ENCODE results near the gene CCDC142. TPM values are rescaled to one million over a fixed set of nuclear protein-coding genes. Genes with fewer than 3 reads are reported as not detected.
A peak's percentile ranks its signal among the peaks of the same experiment; 100 is the strongest.

CCDC142 gene
- polyA plus RNA-seq, 1 donor: 21.3 TPM

GRCh38 chr2:74426181-74426758 lies 56.5 kb downstream of the CCDC142 start:
- H3K4me1 ChIP-seq (ENCODE audit: control insufficient read depth, insufficient read depth, low read length): peaks cover 70% of the 10 kb centered on the region
- peak in 1 of 2 donors; percentile 61 for DNase-seq
- no peak overlapping the region for H3K4me3 ChIP-seq (ENCODE audit: low read length)
- H3K27ac ChIP-seq (ENCODE audit: low read length): peak overlapping the region; percentile 62
- WGBS (ENCODE audit: insufficient coverage, low lambda C conversion rate): no CpG with 5 or more reads among the region's 14 CpGs
- H3K9me3 ChIP-seq (ENCODE audit: control insufficient read depth, low read depth, low read length): no peaks in the 10 kb centered on the region
- peaks cover 68% of the 10 kb centered on the region for H3K36me3 ChIP-seq (ENCODE audit: control insufficient read depth, insufficient read depth, low read length)
- H3K27me3 ChIP-seq (ENCODE audit: control insufficient read depth, insufficient read depth, low read length): no peaks in the 10 kb centered on the region

- no CpG with 5 or more reads among the region's 7 CpGs for WGBS (ENCODE audit: insufficient coverage, low lambda C conversion rate)
- H3K27ac ChIP-seq (ENCODE audit: low read length): peak overlapping the region; percentile 62
- H3K27me3 ChIP-seq (ENCODE audit: control insufficient read depth, insufficient read depth, low read length): no peaks in the 10 kb centered on the region
- H3K9me3 ChIP-seq (ENCODE audit: control insufficient read depth, low read depth, low read length): no peaks in the 10 kb centered on the region
- peaks cover 70% of the 10 kb centered on the region for H3K4me1 ChIP-seq (ENCODE audit: control insufficient read depth, insufficient read depth, low read length)
- peaks cover 61% of the 10 kb centered on the region for H3K36me3 ChIP-seq (ENCODE audit: control insufficient read depth, insufficient read depth, low read length)
- no peak overlapping the region for H3K4me3 ChIP-seq (ENCODE audit: low read length)
- peak; percentile 90 to 94 for DNase-seq
Observed at GRCh38 chr2:74425523-74425922, 57.3 kb downstream of the CCDC142 start.

- Histone ChIP-seq H3K4me1 (ENCODE audit: control insufficient read depth, insufficient read depth, low read length) (peaks cover 66% of the 10 kb centered on the region), H3K9me3 (ENCODE audit: control insufficient read depth, low read depth, low read length) (no peaks in the 10 kb centered on the region), H3K27me3 (ENCODE audit: control insufficient read depth, insufficient read depth, low read length) (peaks cover 2% of the 10 kb centered on the region), H3K4me3 (ENCODE audit: low read length) (no peak overlapping the region), H3K27ac (ENCODE audit: low read length) (peak overlapping the region; percentile 62), H3K36me3 (ENCODE audit: control insufficient read depth, insufficient read depth, low read length) (peaks cover 56% of the 10 kb centered on the region)
- WGBS (ENCODE audit: insufficient coverage, low lambda C conversion rate): no CpG with 5 or more reads among the region's 5 CpGs
- no peak for DNase-seq
Observed at GRCh38 chr2:74424995-74425406, 57.8 kb downstream of the CCDC142 start.

- peak in 1 of 2 donors; percentile 26 for DNase-seq
- no peak overlapping the region for H3K4me3 ChIP-seq (ENCODE audit: low read length)
- peak overlapping the region; percentile 62 for H3K27ac ChIP-seq (ENCODE audit: low read length)
- WGBS (ENCODE audit: insufficient coverage, low lambda C conversion rate): no CpG with 5 or more reads among the region's 5 CpGs
- peaks cover 50% of the 10 kb centered on the region for H3K36me3 ChIP-seq (ENCODE audit: control insufficient read depth, insufficient read depth, low read length)
- H3K27me3 ChIP-seq (ENCODE audit: control insufficient read depth, insufficient read depth, low read length): peaks cover 2% of the 10 kb centered on the region
- no peaks in the 10 kb centered on the region for H3K9me3 ChIP-seq (ENCODE audit: control insufficient read depth, low read depth, low read length)
- H3K4me1 ChIP-seq (ENCODE audit: control insufficient read depth, insufficient read depth, low read length): peaks cover 60% of the 10 kb centered on the region
Observed at GRCh38 chr2:74424139-74424992, 58.4 kb downstream of the CCDC142 start.

Other genes starting within 250 kb of the CCDC142 start
- gene SLC4A5, start 139.6 kb downstream of the CCDC142 start, polyA plus RNA-seq: 1.5 TPM
- 90.7 TPM for gene DCTN1, start 102.7 kb downstream of the CCDC142 start, polyA plus RNA-seq
- gene C2orf81, start 61.4 kb downstream of the CCDC142 start, polyA plus RNA-seq: 2.0 TPM
- gene WDR54, start 61.3 kb downstream of the CCDC142 start, polyA plus RNA-seq: 13.4 TPM
- 105 TPM for gene RTKN, start 41.1 kb downstream of the CCDC142 start, polyA plus RNA-seq
- gene INO80B, start 27.9 kb downstream of the CCDC142 start, polyA plus RNA-seq: 34.7 TPM
- 75.4 TPM for gene WBP1, start 24.6 kb downstream of the CCDC142 start, polyA plus RNA-seq
- 65.7 TPM for gene MOGS, start 17.6 kb downstream of the CCDC142 start, polyA plus RNA-seq
- gene MRPL53, start 10.3 kb downstream of the CCDC142 start, polyA plus RNA-seq: 45.3 TPM
- gene TTC31, start 83 bp upstream of the CCDC142 start, polyA plus RNA-seq: 51.4 TPM
- gene LBX2, start 16.6 kb upstream of the CCDC142 start, polyA plus RNA-seq: 47.8 TPM
- 25.5 TPM for gene PCGF1, start 24.7 kb upstream of the CCDC142 start, polyA plus RNA-seq
- 5.0 TPM for gene TLX2, start 31.5 kb upstream of the CCDC142 start, polyA plus RNA-seq
- gene DQX1, start 43.2 kb upstream of the CCDC142 start, polyA plus RNA-seq: 12.9 TPM
- gene AUP1, start 46.7 kb upstream of the CCDC142 start, polyA plus RNA-seq: 145 TPM
- 28.2 TPM for gene HTRA2, start 46.9 kb upstream of the CCDC142 start, polyA plus RNA-seq
- 3.6 TPM for gene LOXL3, start 70.9 kb upstream of the CCDC142 start, polyA plus RNA-seq
- gene DOK1, start 71.7 kb upstream of the CCDC142 start, polyA plus RNA-seq: 6.4 TPM
- gene M1AP, start 165.3 kb upstream of the CCDC142 start, polyA plus RNA-seq: 0.12 TPM
- gene SEMA4F, start 171.2 kb upstream of the CCDC142 start, polyA plus RNA-seq: 2.9 TPM